ENCODE measurements around the gene CD109.
"Not testable (repeated sequence)": the region's sequence is repeated elsewhere in the genome, so short reads cannot be mapped to it uniquely, and the experiment has no call there.

The CD109 gene

DNA sequence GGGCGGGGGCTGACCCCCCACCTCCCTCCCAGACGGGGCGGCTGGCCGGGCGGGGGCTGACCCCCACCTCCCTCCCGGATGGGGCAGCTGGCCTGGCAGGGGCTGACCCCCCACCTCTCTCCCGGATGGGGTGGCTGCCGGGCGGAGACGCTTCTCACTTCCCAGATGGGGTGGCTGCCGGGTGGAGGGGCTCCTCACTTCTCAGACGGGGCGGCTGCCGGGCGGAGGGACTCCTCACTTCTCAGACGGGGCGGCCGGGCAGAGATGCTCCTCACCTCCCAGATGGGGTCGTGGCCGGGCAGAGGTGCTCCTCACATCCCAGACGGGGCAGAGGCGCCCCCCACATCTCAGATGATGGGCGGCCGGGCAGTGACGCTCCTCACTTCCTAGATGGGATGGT, 155.0 kb downstream of the CD109 start:
- H3K36me3 ChIP-seq (replicated peaks); DNase-seq (ENCODE audit: low spot score in 2 of 2); H3K27me3 ChIP-seq (ENCODE audit: low read depth); H3K4me1 ChIP-seq; H3K9me3 ChIP-seq; H3K4me3 ChIP-seq: not testable (repeated sequence)
- in situ Hi-C loops (cut with MboI; ENCODE audit: low sequenced_read_pairs), result loop anchor here (25.0 kb wide), 1 partner anchor 1361 kb away; the partner anchor contains the start of gene COL12A1

DNA sequence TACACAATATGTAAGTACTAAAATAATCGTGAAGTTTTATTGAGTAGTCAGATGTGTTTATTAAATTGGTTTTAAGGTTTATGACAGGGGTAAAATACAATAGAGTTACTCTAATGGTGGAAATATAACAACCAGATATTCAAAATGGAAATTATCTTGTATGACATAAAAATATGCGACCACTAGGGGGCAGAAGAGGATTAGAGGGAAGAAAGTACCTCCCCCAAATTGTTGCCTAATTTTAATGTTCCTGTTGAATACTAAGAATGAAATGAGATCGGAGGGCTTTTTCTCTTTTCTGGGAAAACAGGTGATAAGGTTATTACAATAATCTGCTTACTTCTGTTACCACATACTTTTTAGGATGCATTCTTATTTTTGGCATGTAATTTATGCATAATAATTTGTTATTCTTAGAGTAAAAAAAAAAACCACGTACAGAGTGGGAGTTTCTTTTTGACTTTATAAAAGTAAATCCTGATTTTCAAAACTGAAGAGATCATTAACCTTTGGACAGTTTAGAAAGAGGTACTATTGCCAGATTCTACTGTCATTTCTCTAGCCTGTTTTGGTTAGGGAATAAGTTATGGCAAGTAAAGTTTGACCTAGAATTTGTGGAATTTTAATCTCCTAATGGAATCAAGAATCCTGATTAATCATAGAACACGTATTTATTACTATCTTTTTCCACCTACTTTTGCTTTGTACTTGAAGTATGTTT, 159.2 kb downstream of the CD109 start:
- no peaks in the 10 kb centered on the region for H3K27me3 ChIP-seq (ENCODE audit: low read depth)
- H3K36me3 ChIP-seq (replicated peaks), result no peaks in the 10 kb centered on the region
- peak; percentile 39 to 61 for DNase-seq (ENCODE audit: low spot score in 2 of 2)
- in situ Hi-C loops (cut with MboI; ENCODE audit: low sequenced_read_pairs), result loop anchor here (25.0 kb wide), 1 partner anchor 1357 kb away; the partner anchor contains the start of gene COL12A1
- H3K9me3 ChIP-seq, result no peaks in the 10 kb centered on the region
- no peak overlapping the region for H3K4me3 ChIP-seq
- no peaks in the 10 kb centered on the region for H3K4me1 ChIP-seq

DNA sequence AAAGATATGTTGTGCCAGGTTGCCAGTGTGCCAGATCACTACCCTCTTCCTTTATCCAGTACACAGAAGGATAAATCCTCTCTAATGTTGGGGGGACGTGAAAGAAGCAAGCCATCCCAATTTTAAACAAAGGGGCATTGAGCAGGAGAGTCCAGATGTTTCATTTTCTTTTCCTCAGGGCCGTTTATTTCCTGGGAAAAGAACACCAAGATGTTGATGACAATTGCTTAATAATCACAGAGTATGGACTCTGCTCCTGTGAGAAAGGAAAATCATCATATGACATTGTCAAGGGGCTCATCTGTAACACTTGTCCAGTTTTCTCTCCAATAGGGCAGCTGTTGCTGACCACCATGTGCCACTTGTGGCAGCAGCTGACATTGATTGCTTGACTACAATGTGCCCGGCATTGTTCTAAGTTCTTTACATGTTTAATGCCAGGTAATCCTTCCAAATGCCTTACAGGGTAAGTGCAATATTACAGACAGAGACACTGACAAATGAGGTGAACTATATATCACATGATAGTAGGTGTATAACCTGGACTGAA, 161.4 kb downstream of the CD109 start:
- in situ Hi-C loops (cut with MboI; ENCODE audit: low sequenced_read_pairs), result loop anchor here (25.0 kb wide), 1 partner anchor 1355 kb away; the partner anchor contains the start of gene COL12A1
- Histone ChIP-seq H3K9me3 (no peaks in the 10 kb centered on the region), H3K27me3 (ENCODE audit: low read depth) (no peaks in the 10 kb centered on the region), H3K4me3 (no peak overlapping the region), H3K36me3 (replicated peaks) (no peaks in the 10 kb centered on the region), H3K4me1 (no peaks in the 10 kb centered on the region)
- DNase-seq (ENCODE audit: low spot score in 2 of 2), result no peak

DNA sequence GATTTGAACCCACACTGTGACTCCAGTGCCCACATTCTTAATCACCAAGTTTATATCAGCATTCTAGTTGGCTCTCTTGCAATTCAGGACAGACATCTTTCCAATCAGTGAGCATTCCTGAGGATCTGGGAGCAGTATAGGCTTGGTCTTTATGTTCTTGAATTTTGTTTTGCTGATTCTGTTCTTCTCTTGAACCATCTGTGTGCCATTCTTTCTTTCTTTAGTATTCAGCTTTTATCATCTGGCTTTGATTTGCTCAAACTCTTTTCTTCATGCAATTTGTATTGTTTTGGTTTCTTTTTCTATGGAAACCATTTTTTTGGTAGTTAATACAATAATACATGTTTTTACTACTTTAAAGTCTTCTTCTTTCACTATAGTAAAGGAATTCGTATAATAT, 162.4 kb downstream of the CD109 start:
- no peaks in the 10 kb centered on the region for H3K9me3 ChIP-seq
- H3K36me3 ChIP-seq (replicated peaks), result no peaks in the 10 kb centered on the region
- no peak overlapping the region for H3K4me3 ChIP-seq
- in situ Hi-C loops (cut with MboI; ENCODE audit: low sequenced_read_pairs), result loop anchor here (25.0 kb wide), 1 partner anchor 1354 kb away; the partner anchor contains the start of gene COL12A1
- H3K27me3 ChIP-seq (ENCODE audit: low read depth), result no peaks in the 10 kb centered on the region
- no peak for DNase-seq (ENCODE audit: low spot score in 2 of 2)
- no peaks in the 10 kb centered on the region for H3K4me1 ChIP-seq

DNA sequence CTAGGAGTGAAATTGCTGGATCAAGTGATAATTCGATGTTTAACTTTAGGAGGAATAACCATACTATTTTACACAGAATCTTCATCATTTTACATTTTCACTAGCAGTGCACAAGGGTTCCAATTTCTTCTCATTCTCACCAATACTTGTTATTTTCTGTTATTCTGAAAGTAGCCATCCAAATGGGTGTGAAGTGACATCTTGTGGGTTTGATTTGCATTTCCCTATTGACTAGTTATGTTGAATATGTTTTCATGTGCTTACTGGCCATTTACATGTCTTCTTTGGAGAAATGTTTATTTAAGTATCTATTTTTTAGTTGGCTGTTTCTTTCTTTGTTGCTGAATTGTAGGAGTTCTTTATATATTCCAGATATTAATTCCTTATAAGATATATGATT, 164.3 kb downstream of the CD109 start:
- in situ Hi-C loops (cut with MboI; ENCODE audit: low sequenced_read_pairs), result loop anchor here (25.0 kb wide), 1 partner anchor 1352 kb away; the partner anchor contains the start of gene COL12A1
- Histone ChIP-seq H3K36me3 (replicated peaks) (no peaks in the 10 kb centered on the region), H3K4me3 (no peak overlapping the region), H3K27me3 (ENCODE audit: low read depth) (no peaks in the 10 kb centered on the region), H3K9me3 (no peaks in the 10 kb centered on the region), H3K4me1 (no peaks in the 10 kb centered on the region)
- no peak for DNase-seq (ENCODE audit: low spot score in 2 of 2)

DNA sequence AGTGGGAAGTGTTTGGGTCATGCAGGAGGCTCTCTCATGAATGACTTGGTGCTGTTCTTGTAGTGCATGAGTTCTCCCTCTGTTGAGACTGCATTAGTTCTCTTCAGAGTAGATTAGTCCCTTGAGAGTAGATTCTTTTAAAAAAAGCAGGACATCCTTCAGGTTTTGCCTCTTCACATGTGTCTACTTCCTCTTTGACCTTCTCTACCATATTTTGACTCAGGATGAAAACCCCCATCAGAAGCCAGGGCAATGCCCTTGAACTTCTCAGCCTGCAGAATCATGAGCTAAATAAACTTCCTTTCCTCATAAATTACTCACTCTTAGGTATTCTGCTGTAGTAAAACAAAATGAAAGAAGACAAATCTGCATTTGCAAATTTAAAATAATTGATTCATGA, 170.3 kb downstream of the CD109 start:
- Histone ChIP-seq H3K4me1 (no peaks in the 10 kb centered on the region), H3K4me3 (no peak overlapping the region), H3K9me3 (no peaks in the 10 kb centered on the region), H3K27me3 (ENCODE audit: low read depth) (peaks cover 3% of the 10 kb centered on the region; the same call in 1 of the 2 replicates), H3K36me3 (replicated peaks) (no peaks in the 10 kb centered on the region)
- no peak for DNase-seq (ENCODE audit: low spot score in 2 of 2)
- in situ Hi-C loops (cut with MboI; ENCODE audit: low sequenced_read_pairs), result loop anchor here (25.0 kb wide), 1 partner anchor 1346 kb away; the partner anchor contains the start of gene COL12A1

DNA sequence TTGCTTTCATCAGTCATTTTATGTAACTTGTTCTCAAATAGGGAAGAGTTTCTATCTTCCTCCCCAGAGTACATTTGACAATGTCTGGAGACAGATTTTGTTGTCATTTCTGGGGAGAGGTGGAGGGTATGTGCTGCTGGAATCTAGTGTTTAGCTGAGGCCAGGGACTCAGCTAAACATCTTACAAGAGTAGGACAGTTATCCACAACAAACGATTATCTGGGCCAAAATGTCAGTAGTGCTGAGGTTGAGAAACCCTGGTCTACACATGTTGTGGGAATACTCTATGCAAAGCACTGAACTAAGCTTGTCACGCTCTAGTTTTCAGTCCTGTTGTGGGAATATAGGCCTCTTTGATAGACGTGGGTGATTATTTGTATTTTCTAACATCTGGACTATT, 171.4 kb downstream of the CD109 start:
- Histone ChIP-seq H3K9me3 (no peaks in the 10 kb centered on the region), H3K36me3 (replicated peaks) (no peaks in the 10 kb centered on the region), H3K4me1 (no peaks in the 10 kb centered on the region), H3K4me3 (no peak overlapping the region), H3K27me3 (ENCODE audit: low read depth) (peaks cover 3% of the 10 kb centered on the region; the same call in 1 of the 2 replicates)
- no peak for DNase-seq (ENCODE audit: low spot score in 2 of 2)
- in situ Hi-C loops (cut with MboI; ENCODE audit: low sequenced_read_pairs), result loop anchor here (25.0 kb wide), 1 partner anchor 1345 kb away; the partner anchor contains the start of gene COL12A1

DNA sequence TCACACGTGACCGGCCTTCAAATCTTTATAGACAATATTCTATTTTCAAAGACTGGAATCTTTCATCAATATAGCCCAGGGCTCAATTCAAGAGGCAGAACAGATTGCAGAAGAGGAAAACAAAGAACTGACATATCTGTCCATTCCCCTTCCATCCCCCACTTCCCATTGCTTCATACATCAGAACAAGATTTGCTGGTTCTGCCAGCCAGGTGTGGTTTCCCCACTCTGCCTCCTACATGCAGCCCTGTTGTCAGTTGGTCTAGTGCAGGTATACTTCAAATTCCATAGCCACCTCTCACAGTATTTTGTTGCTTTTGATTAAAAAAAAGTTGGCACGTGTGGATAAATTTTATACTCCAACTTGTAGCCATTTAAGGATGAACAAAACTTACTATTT, 174.9 kb downstream of the CD109 start:
- H3K4me3 ChIP-seq, result no peak overlapping the region
- in situ Hi-C loops (cut with MboI; ENCODE audit: low sequenced_read_pairs), result loop anchor here (25.0 kb wide), 1 partner anchor 1341 kb away; the partner anchor contains the start of gene COL12A1
- H3K36me3 ChIP-seq (replicated peaks), result no peaks in the 10 kb centered on the region
- no peaks in the 10 kb centered on the region for H3K4me1 ChIP-seq
- H3K9me3 ChIP-seq, result no peaks in the 10 kb centered on the region
- DNase-seq (ENCODE audit: low spot score in 2 of 2), result no peak
- peaks cover 3% of the 10 kb centered on the region; the same call in 1 of the 2 replicates for H3K27me3 ChIP-seq (ENCODE audit: low read depth)

DNA sequence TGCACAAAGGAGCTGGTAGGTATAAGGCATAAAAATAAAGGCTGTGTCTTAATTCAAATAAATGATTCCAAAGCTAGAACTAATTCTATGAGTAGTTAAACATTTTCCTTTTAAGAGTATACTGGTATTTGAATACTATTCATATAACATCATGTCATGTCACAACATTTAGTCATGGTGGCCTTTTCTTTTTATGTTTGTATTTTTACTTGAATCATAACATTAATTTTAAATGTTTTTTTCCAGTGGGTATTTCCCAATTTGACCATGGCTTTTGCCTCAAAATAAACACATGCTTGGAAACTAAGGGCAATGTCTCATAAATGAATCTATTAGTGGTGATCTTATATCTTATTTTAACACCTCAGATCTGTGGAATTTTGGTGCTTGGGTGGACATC, 177.1 kb downstream of the CD109 start:
- in situ Hi-C loops (cut with MboI; ENCODE audit: low sequenced_read_pairs), result loop anchor here (25.0 kb wide), 1 partner anchor 1339 kb away; the partner anchor contains the start of gene COL12A1
- no peaks in the 10 kb centered on the region for H3K36me3 ChIP-seq (replicated peaks)
- DNase-seq (ENCODE audit: low spot score in 2 of 2), result no peak
- H3K27me3 ChIP-seq (ENCODE audit: low read depth), result peaks cover 3% of the 10 kb centered on the region; the same call in 1 of the 2 replicates
- no peaks in the 10 kb centered on the region for H3K9me3 ChIP-seq
- H3K4me3 ChIP-seq, result no peak overlapping the region
- no peaks in the 10 kb centered on the region for H3K4me1 ChIP-seq

Data from HAP-1 (cell line).